ENCODE data around the gene AREG.

GRCh38 chr4:74431113-74431826 is 13.7 kb upstream of the AREG start:
- TF ChIP-seq CTCF (IDR thresholded peaks at IDR 0.05; ENCODE audit: low read length) = no peak
- TF ChIP-seq EZH2phosphoT487 (IDR thresholded peaks at IDR 0.05; ENCODE audit: low read length) = no peak
- no peak for TF ChIP-seq EZH2 (optimal IDR thresholded peaks at IDR 0.05; ENCODE audit: low read depth, low read length)
